Eye (tissue), 1 donor: ENCODE measurements around the gene CRYBA2.

ENCODE experiments used
- DNase-seq: peaks from one replicate; pipeline ENCODE4 v3.0.0-alpha.2; 2015

The CRYBA2 gene

DNA sequence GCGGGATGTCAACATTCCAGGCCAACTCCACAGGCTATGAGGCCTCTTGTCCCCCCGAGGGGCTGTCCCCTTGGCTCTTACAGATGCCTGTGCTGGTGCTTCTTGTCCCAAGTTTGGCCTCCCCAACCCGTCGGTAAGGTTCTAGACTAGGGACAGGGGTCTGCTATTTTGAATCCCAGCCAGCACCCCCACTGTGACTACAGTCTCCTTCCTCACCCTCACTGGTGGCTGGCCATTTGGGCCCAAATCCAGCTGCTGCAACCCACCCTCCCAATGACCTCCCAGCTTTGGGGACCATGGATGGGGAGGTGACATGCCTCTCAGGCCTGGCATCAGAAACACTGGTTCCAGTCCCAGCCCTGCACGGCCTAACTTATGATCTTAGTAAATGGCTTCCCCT is 29.4 kb upstream of the CRYBA2 start:
- DNase-seq: no peak

DNA sequence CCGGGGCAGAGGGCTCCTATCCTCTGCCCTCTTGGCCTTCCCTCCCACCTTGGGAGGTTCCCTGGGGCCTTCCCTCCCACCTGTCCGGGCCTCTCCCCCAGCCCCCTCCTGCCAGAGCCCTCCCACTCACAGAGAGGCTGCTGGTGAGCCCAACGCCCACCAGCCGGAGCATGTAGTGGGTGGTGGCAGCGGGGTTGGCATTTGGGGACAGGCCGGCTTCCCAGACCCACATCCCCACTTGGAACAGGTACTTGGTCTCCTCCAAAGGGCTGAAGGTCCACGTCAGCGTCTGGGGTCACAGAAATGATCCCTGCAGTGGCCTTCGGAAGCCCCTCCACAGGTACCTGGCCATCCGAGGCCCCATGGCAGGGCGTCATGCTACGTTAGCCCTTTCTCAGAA is 28.8 kb upstream of the CRYBA2 start:
- no peak for DNase-seq

DNA sequence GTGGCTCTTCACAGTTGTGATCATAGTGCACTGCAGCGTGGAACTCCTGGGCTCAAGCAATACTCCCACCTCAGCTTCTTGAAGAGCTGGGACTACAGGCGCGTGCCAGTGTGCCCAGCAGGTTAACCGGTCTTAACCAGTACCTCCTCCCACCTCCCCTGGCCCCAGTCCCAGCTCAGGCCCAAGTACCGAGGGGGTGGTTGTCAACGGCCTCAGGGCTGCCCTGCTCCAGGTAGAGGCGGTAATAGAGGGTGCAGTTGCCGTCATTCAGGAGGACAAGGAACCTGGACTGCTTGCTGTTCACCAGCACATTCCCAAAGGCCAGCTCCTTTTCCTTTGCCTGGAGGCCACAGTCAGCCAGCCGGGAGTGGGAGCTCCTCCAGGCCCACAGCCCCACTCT is 28.4 kb upstream of the CRYBA2 start:
- no peak for DNase-seq

DNA sequence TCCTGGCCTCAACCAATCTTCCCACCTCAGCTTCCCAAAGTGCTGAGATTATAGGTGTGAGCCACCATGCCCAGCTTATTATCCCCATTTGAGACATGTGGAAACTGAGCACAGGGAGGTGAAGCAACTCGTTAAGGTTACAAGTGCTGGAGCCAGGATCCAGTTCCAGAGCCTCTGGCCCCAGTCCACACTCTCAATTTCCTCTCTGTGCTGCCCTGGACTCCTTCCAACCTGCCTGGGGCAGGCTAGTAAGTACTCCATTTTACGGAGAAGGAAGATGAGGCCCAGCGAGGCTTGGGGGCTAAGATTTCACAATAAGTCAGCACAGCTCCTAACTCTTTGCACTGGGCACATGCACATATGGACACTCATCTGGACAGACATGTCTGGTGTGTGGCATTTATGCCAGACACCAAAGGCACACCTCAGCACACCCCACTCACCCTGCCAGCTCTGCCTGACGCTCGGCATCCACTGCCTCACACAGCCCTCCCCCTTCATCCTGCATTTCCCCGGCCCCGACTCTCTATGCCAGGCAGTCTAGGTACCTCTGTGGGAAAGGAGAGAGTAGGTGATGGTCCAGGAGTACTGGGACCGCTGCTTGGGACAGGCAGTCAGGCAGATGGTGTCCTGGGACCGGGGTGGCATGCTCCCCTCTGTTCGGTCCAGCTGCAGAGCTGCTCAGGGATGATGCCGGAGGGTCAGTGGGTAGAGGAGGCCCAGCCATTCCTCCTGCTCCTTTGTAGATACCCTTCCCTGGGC is 27.6 kb upstream of the CRYBA2 start:
- DNase-seq: no peak

DNA sequence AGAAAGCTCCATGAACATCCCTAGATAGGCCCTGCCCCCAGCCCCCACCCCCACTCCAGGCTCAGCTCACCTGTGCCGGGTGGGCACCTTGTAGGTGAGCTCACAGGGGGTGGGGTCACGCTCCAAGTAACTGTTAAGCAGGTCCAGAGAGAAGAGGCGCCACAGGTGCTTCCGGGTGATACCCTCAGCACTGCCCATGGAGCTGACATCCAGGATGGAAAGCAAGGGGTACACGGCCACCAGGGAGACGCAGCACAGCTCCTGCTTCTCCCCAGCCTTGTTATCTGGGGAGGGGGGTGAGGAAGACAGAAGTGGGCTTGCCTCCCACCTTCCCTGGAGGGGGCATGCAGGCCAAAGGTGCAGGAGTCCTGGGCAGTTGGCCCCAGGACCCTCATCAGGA is 26.2 kb upstream of the CRYBA2 start:
- no peak for DNase-seq

DNA sequence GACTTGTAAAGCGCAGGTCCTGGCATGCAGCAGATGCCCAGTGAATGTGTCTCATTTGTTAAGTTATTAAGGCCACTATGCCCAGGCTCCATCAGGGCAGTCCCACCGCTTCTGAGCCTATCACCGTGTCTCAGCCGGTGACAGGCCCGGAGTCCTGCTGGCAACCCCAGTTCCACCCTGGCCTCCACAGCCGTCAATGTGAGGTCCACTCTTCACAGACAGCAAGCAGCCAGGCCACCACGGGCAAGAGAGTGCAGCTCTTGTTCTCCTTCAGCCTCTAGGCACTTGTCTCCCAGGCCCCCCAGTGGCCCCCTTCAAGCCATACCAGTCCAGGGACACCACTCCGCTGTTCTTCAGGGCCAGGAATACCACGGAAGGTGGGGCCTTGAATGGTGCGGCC is 25.5 kb upstream of the CRYBA2 start:
- DNase-seq: no peak

DNA sequence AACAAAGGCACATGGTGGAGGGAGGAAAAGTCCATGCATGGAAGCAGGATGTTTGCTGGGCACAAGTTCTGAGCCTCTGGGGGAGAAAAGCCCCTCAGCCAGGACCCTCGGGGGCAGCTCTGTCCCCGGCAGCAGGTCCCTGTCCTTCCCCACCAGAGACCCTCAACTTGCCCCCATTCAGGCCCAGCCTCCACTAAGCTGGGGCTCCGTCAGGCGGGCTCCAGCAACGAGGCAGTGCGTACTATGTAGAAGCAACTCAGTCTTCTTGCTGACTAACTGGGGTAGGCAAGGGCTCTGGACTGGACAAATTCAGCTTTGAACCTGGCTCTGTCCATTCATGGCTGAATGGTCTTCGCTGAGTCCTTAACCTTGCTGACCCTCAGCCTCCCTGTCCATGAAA is 25.1 kb upstream of the CRYBA2 start:
- no peak for DNase-seq

DNA sequence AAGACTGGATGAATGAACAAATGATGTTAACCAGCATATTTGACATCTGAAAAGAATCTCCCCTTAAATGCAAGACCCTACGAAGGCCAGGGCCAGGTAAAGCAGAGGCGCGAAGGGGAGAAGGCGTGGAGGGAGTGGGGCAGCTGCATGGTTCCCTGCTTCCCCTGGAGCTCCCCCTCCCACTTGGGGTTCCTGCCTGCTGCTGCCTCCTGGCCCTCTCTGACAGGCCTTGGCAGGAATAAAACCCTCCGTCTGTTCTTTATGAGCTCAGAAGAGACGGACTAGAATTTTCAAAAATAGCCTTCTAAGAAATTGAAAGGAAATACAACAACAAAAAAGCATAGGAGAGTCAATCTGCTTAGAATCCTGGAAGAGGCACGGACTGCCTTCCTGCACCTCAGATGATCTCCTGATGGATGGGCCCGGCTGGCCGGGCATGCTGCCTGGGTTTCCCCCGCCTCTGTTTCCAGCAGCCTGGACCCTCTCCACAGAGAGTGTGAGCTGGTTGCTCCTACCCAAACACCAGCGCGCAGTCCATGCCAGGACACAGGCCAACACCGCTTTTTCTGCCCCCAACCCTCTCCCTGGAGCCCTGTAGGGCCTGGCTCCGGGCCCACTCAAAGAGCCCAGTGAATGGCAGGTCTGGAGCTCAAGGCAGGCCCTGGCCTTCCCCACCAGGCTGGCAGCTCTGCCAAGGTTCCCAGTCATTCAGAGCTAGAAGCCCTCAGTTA is 24.1 kb upstream of the CRYBA2 start:
- no peak for DNase-seq

DNA sequence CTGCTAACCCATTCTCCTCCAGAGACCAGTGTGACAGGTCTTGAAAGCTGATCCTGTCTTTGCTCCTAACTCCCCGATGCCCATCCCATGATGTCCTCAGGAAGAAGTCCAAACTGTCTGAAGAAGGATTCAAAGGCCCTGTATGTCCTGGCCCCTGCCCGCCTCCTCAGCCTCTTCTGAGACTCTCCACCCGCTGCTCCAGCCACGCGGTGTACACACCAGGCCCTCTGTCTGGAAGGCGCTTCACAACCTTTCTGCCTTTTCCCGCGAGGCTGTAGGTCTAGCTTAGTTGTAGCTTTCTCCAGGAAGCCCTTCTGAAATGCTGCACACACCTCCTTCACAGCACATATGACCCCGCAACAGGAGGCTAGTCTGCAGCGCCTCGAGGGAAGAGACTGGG is 23.5 kb upstream of the CRYBA2 start:
- no peak for DNase-seq

DNA sequence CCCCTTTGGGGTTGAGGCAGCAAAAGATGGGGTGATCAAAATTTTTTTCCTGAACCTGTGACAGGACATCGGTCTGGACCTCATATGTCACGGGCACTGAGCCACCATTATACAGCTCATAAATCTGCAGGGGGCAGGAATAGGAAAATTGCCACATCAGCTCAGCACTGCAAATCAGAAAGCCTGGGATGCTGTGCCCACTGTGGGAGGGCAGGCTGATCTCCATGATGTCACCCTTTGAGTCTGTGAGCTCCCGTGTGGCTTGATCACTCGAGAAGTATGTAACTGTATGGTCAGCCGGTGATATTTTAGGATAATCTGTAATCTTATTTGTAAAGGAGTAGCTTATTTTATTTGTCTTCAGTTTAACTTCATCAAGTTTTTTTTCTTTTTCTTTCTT is 17.7 kb upstream of the CRYBA2 start:
- no peak for DNase-seq

DNA sequence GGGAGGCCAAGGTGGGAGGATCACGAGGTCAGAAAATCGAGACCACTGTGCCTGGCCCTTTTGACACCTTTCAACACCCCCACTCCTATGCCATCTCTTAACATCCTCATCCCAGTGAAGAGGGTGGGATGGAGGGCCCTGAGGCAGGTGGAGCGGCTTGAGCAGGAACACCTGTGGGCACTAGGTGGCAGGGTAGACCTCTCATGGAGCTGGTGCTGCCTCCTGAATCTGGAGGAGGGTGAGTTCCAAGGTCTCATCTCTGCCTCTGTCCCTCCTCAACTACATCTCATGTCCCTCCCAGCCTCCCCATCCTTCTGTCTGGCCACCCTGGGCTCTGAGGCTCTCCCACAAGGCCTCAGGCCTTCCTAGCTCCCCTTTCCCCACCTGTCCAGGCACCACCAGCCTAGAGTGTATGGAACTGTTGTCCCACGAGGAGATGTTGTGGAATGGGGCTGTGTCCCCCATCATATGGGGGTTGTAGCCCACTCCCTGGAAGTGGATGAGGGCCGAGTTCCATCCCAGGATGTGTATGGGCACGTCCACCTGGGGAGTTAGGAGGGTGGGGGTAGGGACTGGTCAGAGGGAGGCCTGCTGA is 17.0 kb upstream of the CRYBA2 start:
- no peak for DNase-seq

DNA sequence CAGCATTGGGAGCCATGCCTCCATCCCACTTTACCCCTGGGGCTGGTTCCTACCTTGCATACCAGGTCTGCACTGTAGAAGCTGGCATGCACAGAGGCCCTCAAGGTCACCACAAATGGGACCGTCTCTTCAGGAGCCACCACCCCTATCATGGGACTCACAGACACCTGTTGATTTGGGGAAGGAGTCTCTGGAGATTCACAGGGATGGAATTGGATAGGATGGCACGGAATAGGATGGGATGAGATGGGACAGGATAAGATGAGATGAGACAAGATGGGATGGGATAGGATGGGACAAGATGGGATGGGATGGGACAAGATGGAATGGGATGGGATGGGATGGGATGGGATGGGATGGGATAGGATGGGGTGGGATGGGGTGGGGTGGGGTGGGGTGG is 16.1 kb upstream of the CRYBA2 start:
- no peak for DNase-seq

DNA sequence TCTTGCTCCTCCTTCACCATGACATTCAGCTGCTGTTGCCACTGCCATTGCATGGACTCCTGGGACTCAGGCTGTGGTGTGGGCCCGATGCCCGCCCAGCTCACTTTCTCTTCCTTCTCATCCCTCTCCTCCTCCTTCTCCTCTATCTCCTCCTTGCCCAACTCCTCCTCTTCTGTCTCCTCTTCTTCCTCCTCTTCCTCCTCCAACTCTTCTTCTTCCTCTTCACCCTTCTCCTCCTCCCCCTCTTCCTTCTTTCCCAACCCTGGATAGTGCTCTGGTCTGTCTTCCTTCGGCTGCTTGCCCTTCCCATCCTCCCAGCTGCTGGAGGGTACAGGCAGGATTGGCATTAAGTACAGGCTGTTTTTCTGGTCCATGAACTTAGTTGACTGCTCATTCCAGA is 10.8 kb upstream of the CRYBA2 start:
- DNase-seq: no peak

DNA sequence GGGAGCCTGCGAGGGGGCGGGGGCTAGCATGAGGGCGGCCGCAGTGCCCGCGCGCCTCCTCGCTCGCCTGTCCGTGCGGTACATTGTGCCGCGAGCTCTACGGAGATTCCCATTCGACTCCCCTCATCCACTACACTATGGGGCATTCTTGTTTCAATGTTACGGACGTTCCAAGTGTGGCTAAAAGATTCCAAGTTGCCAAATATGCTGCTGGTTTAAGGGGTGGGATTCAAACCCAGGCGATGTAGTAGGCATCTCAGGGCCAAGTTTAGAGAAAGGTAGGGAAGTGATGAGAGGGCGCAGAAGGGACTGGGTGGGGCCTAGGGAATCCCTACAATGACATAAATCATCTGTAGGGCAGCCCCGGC is 10.0 kb upstream of the CRYBA2 start:
- no peak for DNase-seq

DNA sequence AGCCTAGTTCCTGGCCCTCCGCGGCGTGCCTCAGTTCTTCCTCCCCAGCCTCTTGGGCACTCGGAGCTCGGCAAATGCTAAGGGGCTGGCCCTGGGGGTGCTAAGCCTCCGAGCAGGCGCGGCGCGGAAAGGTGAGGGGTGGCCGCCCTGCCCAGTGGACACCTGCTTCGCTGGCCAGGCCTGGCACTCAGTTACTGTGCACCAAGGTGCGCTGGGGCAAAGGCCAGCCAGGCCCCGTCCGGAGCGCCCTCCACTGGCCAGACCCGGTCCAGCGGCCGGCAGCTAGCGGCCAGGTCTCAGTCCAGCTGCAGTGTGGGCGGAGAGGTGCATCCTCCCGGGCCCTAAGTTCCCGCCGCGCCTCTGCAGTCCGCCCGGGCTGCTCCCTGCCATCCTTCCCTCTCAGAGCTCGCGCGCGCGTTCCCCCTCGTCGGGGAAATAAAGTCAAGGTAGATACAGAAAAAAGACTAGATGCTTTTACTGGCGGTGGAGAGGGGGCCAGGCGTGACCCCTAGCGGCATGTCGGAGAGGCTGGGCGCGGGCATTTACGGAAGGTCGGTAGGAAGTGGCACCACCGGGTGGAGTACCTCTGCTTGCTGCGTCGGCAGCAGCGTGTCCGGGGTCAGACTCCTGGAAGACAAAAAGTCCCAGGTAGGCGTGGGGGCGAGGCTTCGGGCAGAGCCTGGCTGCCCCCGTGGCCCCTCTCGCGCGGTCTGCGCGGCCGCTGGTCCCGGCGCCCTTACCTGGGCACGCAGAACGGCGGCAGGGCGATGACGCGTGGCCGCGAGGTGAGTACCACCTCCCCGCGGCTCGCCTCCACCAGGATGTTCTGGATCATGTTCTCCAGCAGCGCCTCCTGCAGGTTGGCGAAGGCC is 9.4 kb upstream of the CRYBA2 start:
- peak; percentile 73 for DNase-seq

DNA sequence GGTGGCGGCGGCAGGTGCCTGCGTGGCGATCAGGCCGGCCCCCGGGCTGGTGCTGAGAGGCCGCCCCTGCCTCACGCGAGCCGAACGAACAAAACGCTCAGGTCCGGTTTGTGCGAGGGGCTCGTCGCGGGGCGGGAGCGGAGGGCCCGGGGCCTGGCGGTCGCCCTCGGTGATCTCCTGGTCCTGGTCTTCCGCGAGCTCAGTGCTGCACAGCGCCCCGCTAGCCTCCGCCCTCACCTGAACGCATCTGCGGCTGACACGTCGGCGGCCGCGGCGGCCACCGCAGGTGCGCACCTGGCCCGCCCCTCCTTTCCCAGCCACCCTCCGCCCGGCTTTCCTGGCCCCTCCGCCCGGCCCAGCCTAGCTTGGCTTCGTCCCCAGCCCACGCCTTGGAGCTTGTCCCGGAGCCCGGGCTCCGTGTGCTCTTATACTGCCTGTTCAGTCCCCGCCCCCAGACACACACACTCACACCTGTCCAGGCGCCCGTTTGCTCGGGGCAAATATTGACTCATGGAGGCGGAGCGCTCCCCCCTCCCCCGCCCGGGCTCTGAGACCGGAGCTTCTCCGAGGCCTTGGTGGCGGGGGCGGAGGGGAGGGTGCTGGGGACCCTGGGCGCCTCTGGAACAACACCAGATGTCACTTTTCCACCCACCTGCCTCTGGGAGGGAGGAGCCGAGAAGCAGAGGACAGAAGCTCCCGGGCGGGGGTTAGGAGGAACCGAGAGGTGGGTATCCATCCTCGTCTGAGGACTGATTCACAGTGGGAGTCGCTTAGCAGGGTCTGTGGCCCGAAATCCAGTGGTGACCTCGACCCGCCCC is 8.6 kb upstream of the CRYBA2 start:
- no peak for DNase-seq

DNA sequence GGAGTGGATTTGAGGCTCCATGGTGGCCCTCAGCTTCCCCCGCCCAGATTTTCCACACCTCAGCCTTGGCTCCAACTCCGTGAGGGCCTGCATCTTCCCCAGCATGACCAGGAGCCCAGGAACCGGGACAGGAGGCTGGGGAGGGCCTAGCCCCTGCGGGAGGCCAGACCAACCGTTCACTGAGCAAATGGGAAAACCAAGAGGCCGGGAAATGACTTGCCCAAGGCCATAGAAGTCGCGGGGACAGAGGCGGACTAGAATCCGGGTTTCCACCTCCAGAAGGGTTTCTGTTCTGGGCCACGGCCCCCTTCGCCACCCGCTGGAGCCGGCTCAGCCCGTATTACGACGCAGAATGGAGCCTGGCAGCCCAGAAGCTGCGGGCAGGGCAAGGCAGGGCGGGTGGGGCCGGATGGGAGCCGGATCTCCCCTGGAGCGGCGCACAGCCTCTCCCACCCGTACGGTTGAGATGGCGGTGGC is 7.9 kb upstream of the CRYBA2 start:
- DNase-seq: no peak

DNA sequence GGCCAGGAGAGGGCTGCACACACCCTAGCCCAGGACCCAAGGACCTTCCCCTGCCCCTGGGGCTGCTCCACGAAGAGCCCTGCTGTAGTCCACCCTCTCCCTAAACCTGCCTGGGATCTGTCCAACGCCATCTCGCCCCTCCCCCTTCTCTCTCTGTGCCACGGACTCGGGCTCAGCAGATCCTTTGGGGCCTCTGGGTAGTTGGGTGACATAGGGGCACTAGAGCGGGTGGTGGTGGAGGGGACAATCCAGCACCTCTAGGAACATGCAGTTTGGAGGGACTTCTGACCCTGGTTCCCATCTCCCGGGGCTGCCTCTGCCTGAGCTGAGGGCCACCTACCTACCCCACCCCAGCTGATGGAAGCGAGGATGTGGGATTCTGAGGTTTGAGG is 7.3 kb upstream of the CRYBA2 start:
- peak; percentile 20 for DNase-seq

DNA sequence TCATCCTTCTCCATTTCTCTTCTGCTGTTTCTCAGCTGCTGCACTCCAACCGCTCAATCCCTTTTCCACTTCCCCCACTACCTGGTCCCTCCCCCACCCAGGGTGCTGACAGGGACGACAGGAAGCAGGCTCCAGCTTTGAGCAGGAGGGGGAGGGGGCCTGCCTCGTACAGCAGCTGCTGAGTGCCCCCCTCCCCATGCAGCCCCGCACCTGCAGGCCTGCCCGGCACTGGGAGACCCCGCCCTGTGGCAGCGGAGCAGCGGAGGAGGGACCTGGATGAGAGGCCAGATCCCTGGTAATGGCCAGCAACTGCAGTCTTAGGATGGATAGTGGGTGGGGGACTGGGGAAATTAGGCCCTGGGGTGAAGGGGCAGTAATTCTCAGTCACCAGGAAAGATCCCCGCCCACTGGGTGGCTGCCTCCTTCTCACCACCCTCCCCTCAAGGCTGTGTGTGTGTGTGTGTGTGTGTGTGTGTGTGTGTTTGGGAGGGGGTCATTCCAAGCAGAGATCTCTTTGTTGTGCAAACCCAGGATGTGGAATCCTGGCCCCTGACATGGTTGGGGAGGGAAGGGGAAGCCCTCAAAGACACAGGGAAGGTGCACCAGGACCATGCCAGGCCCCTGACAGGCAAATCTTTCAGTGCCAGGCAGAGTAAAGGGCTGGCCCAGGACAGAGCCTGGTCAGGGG is 6.8 kb upstream of the CRYBA2 start:
- DNase-seq: no peak

DNA sequence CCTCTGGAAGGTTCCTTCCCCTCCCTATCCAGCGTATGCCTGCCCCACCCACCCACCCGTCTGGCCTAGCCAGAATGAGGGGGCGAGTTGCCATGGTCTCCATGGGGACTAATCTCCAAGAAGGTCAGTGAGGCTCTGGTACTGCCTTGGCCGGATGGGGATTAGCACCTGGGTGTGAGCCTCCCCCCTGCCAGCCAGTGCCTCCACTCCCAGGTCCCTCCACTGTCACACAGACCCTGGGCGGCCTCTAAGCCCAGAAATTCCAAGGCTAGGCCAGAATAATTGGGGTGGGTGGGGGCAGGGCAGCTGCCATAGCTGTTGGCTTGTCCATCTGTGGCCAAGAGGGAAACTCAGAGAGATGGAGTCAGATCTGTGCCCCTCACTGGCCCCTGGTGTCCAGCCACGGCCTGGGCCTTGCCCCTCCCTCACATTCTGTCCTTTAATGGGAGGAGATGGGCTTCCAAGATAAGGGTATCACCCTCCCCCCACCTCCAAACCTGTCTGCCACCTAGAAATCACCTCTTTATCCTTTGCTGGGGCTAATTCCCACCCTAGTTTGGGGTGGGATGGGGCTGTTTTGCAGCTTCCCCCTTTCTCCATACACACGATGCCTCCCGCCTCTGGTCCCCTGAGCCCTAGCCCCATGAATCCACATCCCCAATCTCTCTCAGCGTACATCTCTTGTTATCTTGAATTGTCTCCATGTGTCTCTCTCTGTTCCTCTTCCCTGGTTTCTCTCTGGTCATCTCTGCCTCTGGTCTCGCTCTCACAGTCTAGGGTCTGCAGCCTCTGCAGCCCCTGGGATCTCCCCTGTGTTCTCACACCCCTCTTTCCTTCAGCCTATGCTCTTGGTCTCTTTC is 6.0 kb upstream of the CRYBA2 start:
- DNase-seq: peak; percentile 35
